B cell (primary cell): Measurements from ENCODE around the gene SIT1. TPM values are rescaled to one million over a fixed set of nuclear protein-coding genes. Genes with fewer than 3 reads are reported as not detected.

Experiments used
- ATAC-seq: fragments of 200-7000 bp; cut with Tn5 transposase; one replicate; pipeline ENCODE4 v1.10.0; 2021; ENCODE audit warnings: low read depth, mild to moderate bottlenecking, moderate number of reproducible peaks, moderate library complexity
- CTCF ChIA-PET: fragments of 350-600 bp; sonication (Branson Sonifier 250); formaldehyde crosslinking; loops from one replicate; lab custom pipeline; 2021; ENCODE audit warnings: antibody characterized with exemption, inconsistent platforms; lab: Charles Lee
- POLR2A ChIA-PET: fragments of 350-600 bp; sonication (Branson Sonifier 250); formaldehyde crosslinking; loops from one replicate; lab custom pipeline; 2021; ENCODE audit warnings: antibody characterized with exemption; lab: Charles Lee
- DNase-seq: peaks from one replicate; pipeline ENCODE4 v3.0.0; 2013
- H2AFZ ChIP-seq: 2 replicates; pipeline ENCODE4 v1.6.1; 2012; ENCODE audit warnings: mild to moderate bottlenecking, low read depth, low read length; ENCODE audit not compliant: insufficient read depth, poor library complexity, severe bottlenecking
- H3K27ac ChIP-seq, 2 donors: 1 replicate in 1 of 2; 2 replicates in 1 of 2; pipeline ENCODE4 v1.5.1; 2012 to 2013; ENCODE audit warnings: low read length in 2 of 2, mild to moderate bottlenecking in 2 of 2, moderate library complexity in 1 of 2
- H3K27me3 ChIP-seq, 4 experiments: fragments of 200-600 bp in 1 of 4; sonication (generic) in 1 of 4; replicated peaks in 1 of 4; 1 replicate in 2 of 4; 2 replicates in 2 of 4; pipeline versions ENCODE4 v1.6.1 to v1.7.0; 2013 to 2016; ENCODE audit warnings: low read length in 3 of 4, mild to moderate bottlenecking in 2 of 4, mixed read lengths in 1 of 4, moderate library complexity in 1 of 4; ENCODE audit not compliant: insufficient read depth in 4 of 4, control insufficient read depth in 3 of 4; ENCODE audit errors: control extremely low read depth in 1 of 4
- H3K36me3 ChIP-seq, 2 experiments: replicated peaks in 1 of 2; 1 replicate in 1 of 2; 2 replicates in 1 of 2; pipeline versions ENCODE4 v1.6.1 to v1.7.1; 2013; ENCODE audit warnings: low read length in 1 of 2; ENCODE audit not compliant: insufficient read depth in 2 of 2, control insufficient read depth in 1 of 2; ENCODE audit errors: control extremely low read depth in 1 of 2, extremely low read depth in 1 of 2
- H3K4me1 ChIP-seq, 2 donors: fragments of 200-600 bp in 1 of 2; sonication (generic) in 1 of 2; 1 replicate in 1 of 2; 2 replicates in 1 of 2; pipeline versions ENCODE4 v1.5.1 to v1.6.1; 2013 to 2017; ENCODE audit warnings: low read length in 2 of 2; ENCODE audit not compliant: control insufficient read depth in 2 of 2, insufficient read depth in 2 of 2
- H3K4me2 ChIP-seq: replicated peaks from 2 replicates; pipeline ENCODE3; 2012; ENCODE audit warnings: mild to moderate bottlenecking, low read depth, low read length; ENCODE audit not compliant: poor library complexity, severe bottlenecking
- H3K4me3 ChIP-seq, 5 experiments: fragments of 200-600 bp in 1 of 5; sonication (generic) in 1 of 5; 1 replicate in 3 of 5; 2 replicates in 2 of 5; pipeline versions ENCODE4 v1.5.1 to v1.7.0; 2011 to 2016; ENCODE audit warnings: low read length in 4 of 5, mild to moderate bottlenecking in 4 of 5, low read depth in 2 of 5, control low read depth in 1 of 5, moderate library complexity in 1 of 5; ENCODE audit not compliant: insufficient read depth in 1 of 5; ENCODE audit errors: control extremely low read depth in 1 of 5, extremely low read depth in 1 of 5
- H3K79me2 ChIP-seq: fragments of 200-600 bp; sonication (generic); one replicate; pipeline ENCODE4 v1.6.0; 2016; ENCODE audit warnings: low read length; ENCODE audit not compliant: control insufficient read depth, insufficient read depth
- H3K9ac ChIP-seq: fragments of 200-600 bp; sonication (generic); 2 replicates; pipeline ENCODE4 v1.6.1; 2017; ENCODE audit warnings: mild to moderate bottlenecking, low read length, moderate library complexity
- H3K9me3 ChIP-seq, 3 donors: one replicate each; pipeline versions ENCODE4 v1.6.1 to v1.7.1; 2013; ENCODE audit warnings: low read length in 2 of 3; ENCODE audit not compliant: control insufficient read depth in 2 of 3, insufficient read depth in 1 of 3; ENCODE audit errors: control extremely low read depth in 1 of 3
- H4K20me1 ChIP-seq: 2 replicates; pipeline ENCODE4 v1.6.0; 2012; ENCODE audit warnings: mild to moderate bottlenecking, low read length; ENCODE audit not compliant: insufficient read depth, control insufficient read depth, poor library complexity, severe bottlenecking
- H3K27ac Mint-ChIP-seq: one replicate; pipeline ENCODE4 v1.8.0; 2021; ENCODE audit warnings: mixed read lengths
- H3K27me3 Mint-ChIP-seq: one replicate; pipeline ENCODE4 v1.8.0; 2021; ENCODE audit warnings: mixed read lengths
- H3K4me1 Mint-ChIP-seq: one replicate; pipeline ENCODE4 v1.8.0; 2021; ENCODE audit warnings: mixed read lengths
- H3K4me3 Mint-ChIP-seq: one replicate; pipeline ENCODE4 v1.8.0; 2021; ENCODE audit warnings: mixed read lengths
- H3K9me3 Mint-ChIP-seq: one replicate; pipeline ENCODE4 v1.8.0; 2022; ENCODE audit warnings: mixed read lengths; ENCODE audit not compliant: insufficient read depth
- CTCF ChIP-seq: fragments of 200-600 bp; IDR thresholded peaks from one replicate; pipeline ENCODE4 v1.8.0; 2022; ENCODE audit warnings: antibody characterized with exemption, mild to moderate bottlenecking
- EZH2 ChIP-seq: IDR thresholded peaks from 2 replicates; pipeline ENCODE4 v1.6.1; 2012; ENCODE audit warnings: borderline replicate concordance, low read depth, mild to moderate bottlenecking, moderate library complexity, low read length; ENCODE audit not compliant: insufficient read depth, poor library complexity, severe bottlenecking
- WGBS: methylation state at CpG from one replicate; pipeline ENCODE4 v1.1.5; 2013; ENCODE audit warnings: missing lambda C conversion rate; ENCODE audit not compliant: insufficient coverage; 5-methylcytosine and 5-hydroxymethylcytosine counted together
- intact Hi-C: fragments of 100-400 bp; cut with micrococcal nuclease; formaldehyde crosslinking; loops from one replicate; pipeline ENCODE4 v1.10.0; 2022
- polyA plus RNA-seq: library from polyadenylated mRNA; depleted of rRNA; stranded (reverse); fragments of >200 nt; gene quantifications from 2 replicates; pipeline ENCODE4 v1.2.3, GENCODE V29; 2012
- total RNA-seq, 2 donors: library from RNA; stranded (reverse); fragments of 120-200 nt in 1 of 2; gene quantifications; 1 replicate in 1 of 2; 2 replicates in 1 of 2; pipeline versions ENCODE4 v1.2.3 to v1.2.4, GENCODE V29; 2013 to 2022

Gene SIT1
- total and polyA plus RNA-seq, 2 donors (not counting 1 experiment from before 2014, with no cell fraction given): 37.1 to 38.5 TPM

GRCh38 chr9:35658137-35658967 is 7.6 kb upstream of the SIT1 start, which contains the start of gene CCDC107:
Gene CCDC107 (plus strand): TSS chr9:35658292. CDS start chr9:35658380, 88 bp downstream.
- H3K36me3 ChIP-seq: peaks cover 0 to 14% of the 10 kb centered on the region in 2 experiments
- no peaks in the 10 kb centered on the region for H3K27me3 Mint-ChIP-seq
- peak within 1 kb of the TSS; percentile 84 for H3K9ac ChIP-seq
- H3K79me2 ChIP-seq: peaks cover 22% of the 10 kb centered on the region
- ATAC-seq (peak; percentile 69), DNase-seq (peak; percentile 94)
- peak within 1 kb of the TSS; percentile 84 to 93 (median 87) for H3K4me3 ChIP-seq
- H3K27ac ChIP-seq: peak within 1 kb of the TSS; percentile 99 to 100
- peak within 1 kb of the TSS; percentile 86 for H2AFZ ChIP-seq
- peak within 1 kb of the TSS; percentile 91 for H3K4me2 ChIP-seq
- peak within 1 kb of the TSS; percentile 97 for H3K27ac Mint-ChIP-seq
- H3K4me3 Mint-ChIP-seq: peak within 1 kb of the TSS; percentile 94
- CTCF ChIA-PET: interaction anchor here (0.6 to 15.0 kb wide), 30 partner anchors 9 to 224 kb away, joined by 3 to 268 read pairs (median 6); partner anchors contain the start of genes CA9, CD72, CREB3 and HINT2
- H3K9me3 ChIP-seq: peaks cover 0 to 3% (median 0%) of the 10 kb centered on the region in 3 donors
- intact Hi-C loops: loop anchor here (1.0 to 5.0 kb wide), 9 partner anchors 12 to 541 kb away; partner anchors contain the start of genes ATOSB, CREB3, FAM221B and TLN1
- no peaks in the 10 kb centered on the region for H3K27me3 ChIP-seq
- H3K4me1 ChIP-seq: peaks cover 42 to 67% of the 10 kb centered on the region in 2 donors
- no peaks in the 10 kb centered on the region for H4K20me1 ChIP-seq
- POLR2A ChIA-PET: interaction anchor here (0.6 to 4.6 kb wide), 20 partner anchors 9 to 579 kb away, joined by 3 to 62 read pairs (median 6); partner anchors contain the start of genes CD72, CREB3, FANCG and GBA2
- H3K9me3 Mint-ChIP-seq: no peaks in the 10 kb centered on the region
- under 1% methylated on average over 63 of the region's 67 CpGs for WGBS
- TF ChIP-seq CTCF: peak; percentile 95
- TF ChIP-seq EZH2: no peak
- H3K4me1 Mint-ChIP-seq: peaks cover 74% of the 10 kb centered on the region
